Fibroblast of lung (primary cell): ENCODE measurements around the gene SECTM1. TPM values are rescaled to one million over a fixed set of nuclear protein-coding genes. Genes with fewer than 3 reads are reported as not detected.

Source experiments
- DNase-seq, 2 donors: peaks; one replicate each; pipeline versions ENCODE4 v3.0.0 to v3.0.0-alpha.2; 2010; ENCODE audit warnings: low read depth in 2 of 2
- H2AFZ ChIP-seq: 2 replicates; pipeline ENCODE4 v1.5.1; 2012; ENCODE audit warnings: low read length, control low read depth, inconsistent platforms
- H3K27ac ChIP-seq: 2 replicates; pipeline ENCODE4 v1.5.1; 2011; ENCODE audit warnings: low read length, control low read depth; ENCODE audit not compliant: insufficient read depth
- H3K27me3 ChIP-seq: 2 replicates; pipeline ENCODE4 v1.5.1; 2011; ENCODE audit warnings: mild to moderate bottlenecking, low read length; ENCODE audit not compliant: control insufficient read depth, insufficient read depth
- H3K36me3 ChIP-seq: 2 replicates; pipeline ENCODE4 v1.5.1; 2011; ENCODE audit warnings: low read length; ENCODE audit not compliant: control insufficient read depth, insufficient read depth
- H3K4me1 ChIP-seq: 2 replicates; pipeline ENCODE4 v1.5.1; 2011; ENCODE audit warnings: low read length; ENCODE audit not compliant: control insufficient read depth, insufficient read depth; ENCODE audit errors: extremely low read depth
- H3K4me2 ChIP-seq: 2 replicates; pipeline ENCODE4 v1.5.1; 2011; ENCODE audit warnings: low read length, control low read depth; ENCODE audit not compliant: insufficient read depth; ENCODE audit errors: extremely low read depth
- H3K4me3 ChIP-seq, 4 experiments: fragments of 200-600 bp in 1 of 4; sonication (generic) in 1 of 4; replicated peaks in 1 of 4; 2 replicates each; pipeline ENCODE4 v1.5.1; 2011 to 2016; ENCODE audit warnings: low read length in 4 of 4, low read depth in 3 of 4, mild to moderate bottlenecking in 3 of 4, control low read depth in 2 of 4, inconsistent platforms in 1 of 4, mixed read lengths in 1 of 4; ENCODE audit not compliant: insufficient read depth in 1 of 4; ENCODE audit errors: control extremely low read depth in 1 of 4
- H3K79me2 ChIP-seq: 2 replicates; pipeline ENCODE4 v1.5.1; 2012; ENCODE audit warnings: mild to moderate bottlenecking, low read length, inconsistent platforms; ENCODE audit not compliant: control insufficient read depth, insufficient read depth
- H3K9ac ChIP-seq: 2 replicates; pipeline ENCODE4 v1.5.1; 2011; ENCODE audit warnings: mild to moderate bottlenecking, low read length, control low read depth; ENCODE audit not compliant: insufficient read depth
- H3K9me3 ChIP-seq: 2 replicates; pipeline ENCODE4 v1.5.1; 2012; ENCODE audit warnings: low read depth, low read length; ENCODE audit not compliant: control insufficient read depth, insufficient read depth
- H4K20me1 ChIP-seq: 2 replicates; pipeline ENCODE4 v1.5.1; 2011; ENCODE audit warnings: low read length; ENCODE audit not compliant: control insufficient read depth, insufficient read depth; ENCODE audit errors: extremely low read depth
- CTCF ChIP-seq, 2 donors: IDR thresholded peaks in 1 of 2; conservative IDR thresholded peaks in 1 of 2; 1 replicate in 1 of 2; 2 replicates in 1 of 2; pipeline ENCODE4 v1.5.1; 2011 to 2012; ENCODE audit warnings: low read length in 2 of 2, control low read depth in 1 of 2, inconsistent platforms in 1 of 2, low read depth in 1 of 2, mild to moderate bottlenecking in 1 of 2
- EZH2 ChIP-seq: IDR thresholded peaks from 2 replicates; pipeline ENCODE4 v1.5.1; 2012; ENCODE audit warnings: low read length, control low read depth, mild to moderate bottlenecking; ENCODE audit errors: missing control alignments
- polyA plus RNA-seq, 2 donors: library from polyadenylated mRNA; depleted of rRNA in 1 of 2; stranded (reverse) in 1 of 2; unstranded in 1 of 2; fragments of >200 nt; gene quantifications; 2 replicates each; pipeline ENCODE4 v1.2.1, GENCODE V29; 2011 to 2012; ENCODE audit warnings: missing spikeins in 1 of 2
- total RNA-seq: library from RNA; depleted of rRNA; stranded (reverse); fragments of >200 nt; gene quantifications from 2 replicates; pipeline ENCODE4 v1.2.1, GENCODE V29; 2014

The SECTM1 gene
- total and polyA plus RNA-seq, 2 donors (not counting 1 experiment from before 2014, with no cell fraction given), result 17.3 to 17.5 TPM

- H3K27me3 ChIP-seq, result no peaks in the 10 kb centered on the region
- H3K4me3 ChIP-seq, result no peak overlapping the region
- no peak for TF ChIP-seq EZH2
- no peak for TF ChIP-seq CTCF (conservative IDR thresholded peaks at IDR 0.05 in 1 of 2, IDR thresholded peaks at IDR 0.05 in 1 of 2; ENCODE audit: low read depth in 1 of 2, low read length in 2 of 2)
- H3K9ac ChIP-seq, result peak overlapping the region; percentile 18
- DNase-seq, result peak; percentile 67 to 98
- H4K20me1 ChIP-seq, result no peaks in the 10 kb centered on the region
- H3K9me3 ChIP-seq, result no peaks in the 10 kb centered on the region
- H3K79me2 ChIP-seq, result no peaks in the 10 kb centered on the region
- H3K4me1 ChIP-seq, result peaks cover 26% of the 10 kb centered on the region
- no peak overlapping the region for H2AFZ ChIP-seq
- no peaks in the 10 kb centered on the region for H3K36me3 ChIP-seq
- H3K27ac ChIP-seq, result peak overlapping the region; percentile 48
- H3K4me2 ChIP-seq, result no peak overlapping the region
Observed at GRCh38 chr17:82287868-82288801, 45.4 kb downstream of the SECTM1 start.

GRCh38 chr17:82287013-82287867 lies 46.3 kb downstream of the SECTM1 start:
- H3K27ac ChIP-seq, result peak overlapping the region; percentile 48
- DNase-seq, result no peak
- no peak overlapping the region for H3K4me2 ChIP-seq
- TF ChIP-seq EZH2 (no peak), CTCF (conservative IDR thresholded peaks at IDR 0.05 in 1 of 2, IDR thresholded peaks at IDR 0.05 in 1 of 2; ENCODE audit: low read depth in 1 of 2, low read length in 2 of 2) (no peak)
- no peaks in the 10 kb centered on the region for H3K27me3 ChIP-seq
- H3K4me3 ChIP-seq, result no peak overlapping the region
- peak overlapping the region; percentile 18 for H3K9ac ChIP-seq
- H4K20me1 ChIP-seq, result no peaks in the 10 kb centered on the region
- H3K36me3 ChIP-seq, result no peaks in the 10 kb centered on the region
- no peaks in the 10 kb centered on the region for H3K79me2 ChIP-seq
- H3K4me1 ChIP-seq, result peaks cover 30% of the 10 kb centered on the region
- H3K9me3 ChIP-seq, result no peaks in the 10 kb centered on the region
- H2AFZ ChIP-seq, result no peak overlapping the region

- H3K27me3 ChIP-seq, result no peaks in the 10 kb centered on the region
- H3K4me1 ChIP-seq, result peaks cover 30% of the 10 kb centered on the region
- no peak overlapping the region for H3K9ac ChIP-seq
- H3K4me3 ChIP-seq, result no peak overlapping the region
- no peak overlapping the region for H2AFZ ChIP-seq
- no peaks in the 10 kb centered on the region for H3K9me3 ChIP-seq
- DNase-seq, result no peak
- no peak overlapping the region for H3K27ac ChIP-seq
- TF ChIP-seq CTCF (conservative IDR thresholded peaks at IDR 0.05 in 1 of 2, IDR thresholded peaks at IDR 0.05 in 1 of 2; ENCODE audit: low read depth in 1 of 2, low read length in 2 of 2) (no peak), EZH2 (no peak)
- H4K20me1 ChIP-seq, result no peaks in the 10 kb centered on the region
- no peak overlapping the region for H3K4me2 ChIP-seq
- no peaks in the 10 kb centered on the region for H3K79me2 ChIP-seq
- no peaks in the 10 kb centered on the region for H3K36me3 ChIP-seq
Observed at GRCh38 chr17:82285141-82285540, 48.4 kb downstream of the SECTM1 start.
